Activated CD4-positive, CD25-positive, alpha-beta regulatory T cell treated with anti-CD3 and anti-CD28 coated beads, Interleukin-2, amount 50 U/mL, for 72 hours (primary cell): ENCODE measurements around the gene SLC5A3.

Experiments
- DNase-seq: peaks from one replicate; pipeline ENCODE4 v3.0.0; 2021

The SLC5A3 gene

DNA sequence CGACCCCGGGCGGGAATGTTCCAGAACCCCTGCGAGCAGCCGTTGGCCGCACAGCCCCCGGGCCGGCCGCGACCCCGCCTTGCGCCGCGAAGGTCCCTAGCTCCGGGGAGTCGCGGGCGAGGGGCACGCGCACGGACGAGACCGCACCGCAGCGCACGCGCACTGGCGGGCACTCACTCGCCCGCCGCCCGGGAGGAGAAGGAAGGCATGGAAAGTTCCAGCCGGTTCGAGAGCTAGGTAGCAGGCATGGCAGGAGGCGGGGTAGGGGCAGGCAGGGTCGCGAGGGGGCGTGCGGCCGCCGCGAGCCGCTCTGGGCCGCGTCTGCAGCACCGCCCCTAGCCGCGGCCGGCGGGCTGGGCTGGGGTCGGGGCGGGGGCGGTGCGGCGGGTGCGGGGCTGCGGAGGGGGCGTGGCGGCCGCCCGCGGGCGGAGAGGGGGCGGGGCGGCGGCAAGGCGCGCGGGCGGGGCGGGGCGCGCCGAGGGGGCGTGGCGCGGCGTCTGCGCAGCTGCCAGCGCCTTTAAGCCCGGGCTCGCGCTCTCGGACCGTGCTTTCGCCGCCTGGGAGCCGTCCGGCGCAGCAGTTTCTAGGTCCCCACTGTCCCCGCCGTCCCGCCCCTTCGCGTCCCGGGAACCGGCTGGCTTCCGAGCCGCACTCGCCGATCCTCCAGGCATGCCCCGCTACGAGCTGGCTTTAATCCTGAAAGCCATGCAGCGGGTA is at the start of gene SLC5A3, which contains the start of gene MRPS6:
SLC5A3 (plus strand) TSS at position 547 of the 717 bp plus-strand sequence. CDS start 21,621 bp downstream, outside the sequence.
MRPS6 (plus strand) TSS at position 547 of the 717 bp plus-strand sequence; CDS start at position 670, 123 bp downstream.
- peak; percentile 83 for DNase-seq

GRCh38 chr21:34023691-34024373 is 49.5 kb upstream of the SLC5A3 start:
- no peak for DNase-seq

GRCh38 chr21:34024374-34024693 is 49.0 kb upstream of the SLC5A3 start:
- no peak for DNase-seq

DNA sequence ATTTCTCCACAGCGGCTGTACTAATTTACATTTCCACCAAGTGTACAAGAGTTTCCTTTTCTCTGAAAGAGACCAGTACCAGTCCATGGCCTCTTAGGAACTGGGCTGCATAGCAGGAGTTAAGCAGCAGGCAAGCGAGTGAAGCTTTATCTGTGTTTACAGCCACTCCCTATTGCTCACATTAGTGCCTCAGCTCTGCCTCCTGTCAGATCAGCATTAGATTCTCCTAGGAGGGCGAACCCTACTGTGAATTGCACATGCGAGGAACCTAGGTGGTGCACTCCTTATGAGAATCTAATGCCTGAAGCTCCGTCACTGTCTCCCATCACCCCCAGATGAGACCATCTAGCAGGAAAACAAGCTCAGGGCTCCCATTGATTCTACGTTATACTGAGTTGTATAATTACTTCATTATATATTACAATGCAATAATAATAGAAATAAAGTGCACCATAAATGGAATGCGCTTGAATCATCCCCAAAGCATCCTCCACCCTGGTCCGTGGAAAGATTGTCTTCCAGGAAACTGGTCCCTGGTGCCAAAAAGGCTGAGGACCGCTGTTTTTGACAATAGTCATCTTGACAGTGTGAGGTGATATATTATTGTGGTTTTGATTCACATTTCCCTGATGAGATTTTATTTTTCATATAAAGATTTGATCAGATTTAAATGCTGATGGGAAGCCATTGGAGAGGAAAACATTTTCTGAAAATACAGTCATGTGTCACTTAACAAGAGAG is 45.5 kb upstream of the SLC5A3 start:
- DNase-seq: no peak

DNA sequence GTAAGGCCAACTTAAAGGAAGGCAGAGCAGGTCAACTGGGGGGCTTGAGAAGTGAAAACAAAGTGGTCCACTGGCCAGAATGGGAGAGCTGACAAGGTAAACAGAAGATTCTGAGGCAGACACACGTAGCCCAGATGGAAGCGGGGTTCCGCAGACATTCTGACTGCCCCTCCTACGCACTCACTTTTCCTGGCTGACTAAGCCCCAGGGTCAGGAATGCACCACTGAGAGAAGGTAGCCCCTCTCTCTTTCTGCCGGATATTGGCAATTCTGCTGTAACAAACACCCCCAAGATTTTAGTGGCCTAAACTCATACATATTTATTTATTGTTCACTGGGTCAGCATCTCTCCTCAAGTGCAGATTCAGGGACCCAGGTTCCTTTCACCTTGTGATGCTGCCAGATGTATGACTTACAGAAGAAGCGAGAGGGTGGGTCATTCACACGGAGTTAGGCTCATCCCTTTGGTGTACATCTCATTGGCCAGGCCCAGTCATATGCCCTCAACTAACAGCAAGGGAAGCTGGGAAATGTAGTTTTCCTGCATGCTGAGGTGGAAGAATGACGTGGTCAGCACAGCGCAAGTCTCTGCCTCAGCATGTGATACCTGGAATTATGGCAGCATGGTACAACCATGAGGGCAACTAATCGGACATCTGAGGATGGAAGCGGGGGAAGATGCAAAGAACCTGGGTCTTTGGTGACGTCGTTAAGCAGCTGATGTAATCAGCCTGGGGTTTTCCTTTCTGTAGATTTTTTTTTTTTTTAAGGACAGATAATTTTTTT is 43.4 kb upstream of the SLC5A3 start:
- peak; percentile 37 for DNase-seq

DNA sequence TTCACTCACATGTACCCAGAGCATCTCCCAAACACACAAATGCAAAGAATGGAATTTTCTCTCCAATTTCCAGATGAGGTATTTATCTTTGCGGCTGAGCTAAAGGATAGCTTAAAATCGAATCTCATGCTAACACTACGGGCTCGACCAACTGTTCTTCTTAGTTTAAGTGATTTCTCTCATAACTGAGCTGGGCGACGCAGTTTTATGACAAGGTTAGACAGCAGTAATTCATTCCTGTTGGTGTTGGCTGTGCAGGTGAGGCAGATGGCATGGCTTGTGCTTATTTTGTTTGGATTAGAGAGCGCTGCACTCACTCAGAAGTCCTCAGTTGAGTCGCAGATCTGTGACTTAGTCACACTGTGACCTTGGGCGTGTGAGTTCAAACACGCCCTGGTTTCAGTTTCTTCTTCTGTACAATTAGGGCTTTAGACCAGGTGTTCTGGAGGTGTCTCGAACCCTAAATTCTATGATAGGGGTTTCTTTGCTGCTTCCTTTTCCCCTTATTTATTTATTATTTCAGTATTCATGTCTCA is 41.5 kb upstream of the SLC5A3 start:
- no peak for DNase-seq

GRCh38 chr21:34034369-34035014 is 38.9 kb upstream of the SLC5A3 start:
- DNase-seq: no peak

- DNase-seq: no peak
Observed at GRCh38 chr21:34035619-34036354, 37.6 kb upstream of the SLC5A3 start.

- no peak for DNase-seq
Observed at GRCh38 chr21:34037009-34037795, 36.2 kb upstream of the SLC5A3 start.

GRCh38 chr21:34039678-34040382 is 33.5 kb upstream of the SLC5A3 start:
- DNase-seq: no peak

GRCh38 chr21:34042735-34043134 is 30.6 kb upstream of the SLC5A3 start:
- DNase-seq: no peak

DNA sequence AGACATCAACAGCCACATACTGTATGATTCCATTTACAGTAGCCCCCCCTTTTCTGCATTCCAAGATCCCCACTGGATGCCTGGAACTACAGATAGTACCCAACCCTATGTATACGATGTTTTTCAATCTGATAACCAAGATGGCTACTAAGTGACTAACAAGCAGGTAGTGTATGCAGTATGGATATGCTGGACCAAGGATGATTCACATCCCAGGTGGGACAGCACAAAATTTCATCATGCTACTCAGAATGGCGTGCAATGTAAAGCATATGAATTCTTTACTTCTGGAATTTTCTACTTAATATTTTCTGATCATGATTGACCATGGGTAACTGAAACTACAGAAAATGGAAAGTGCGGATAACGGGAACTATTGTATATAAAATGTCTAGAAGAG is 30.0 kb upstream of the SLC5A3 start:
- DNase-seq: no peak

DNA sequence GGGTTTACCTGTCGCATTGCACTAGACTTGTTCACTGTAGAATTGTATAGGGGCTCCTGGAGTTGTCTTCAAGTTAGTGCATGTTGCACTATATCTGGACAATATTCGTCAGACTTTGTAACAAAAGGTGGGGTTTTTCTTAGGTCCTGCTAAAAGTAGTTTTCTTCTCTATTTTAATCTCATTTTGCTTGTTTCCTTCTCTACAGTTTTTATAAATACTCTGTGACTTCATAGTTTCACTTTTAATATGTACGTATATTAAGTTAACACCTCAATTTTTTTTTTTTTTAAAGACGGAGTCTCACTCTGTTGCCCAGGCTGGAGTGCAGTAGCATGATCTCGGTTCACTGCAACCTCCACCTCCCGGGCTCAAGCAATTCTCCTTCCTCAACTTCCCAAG is 26.5 kb upstream of the SLC5A3 start:
- DNase-seq: no peak

GRCh38 chr21:34047835-34048234 is 25.5 kb upstream of the SLC5A3 start:
- no peak for DNase-seq

GRCh38 chr21:34052171-34052570 is 21.2 kb upstream of the SLC5A3 start:
- DNase-seq: no peak

DNA sequence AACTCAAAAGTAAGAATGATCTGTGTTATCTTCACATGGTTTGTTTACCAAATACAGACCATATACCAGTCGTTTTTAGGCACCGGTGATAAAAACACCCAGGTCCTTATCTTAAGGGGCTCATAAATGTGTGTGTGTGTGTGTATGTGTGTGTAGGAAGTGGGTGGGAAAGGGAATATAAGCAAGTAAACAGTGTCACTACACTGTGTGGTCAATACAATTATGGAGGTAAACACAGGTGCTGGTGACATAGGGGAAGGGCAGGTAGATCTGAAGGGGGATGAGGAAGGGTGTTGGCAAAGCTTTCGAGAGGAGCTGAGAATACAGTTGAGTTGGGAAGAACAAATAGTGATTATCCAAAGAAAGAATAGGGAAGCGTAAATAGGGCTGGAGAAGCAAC is 19.1 kb upstream of the SLC5A3 start:
- DNase-seq: no peak

- DNase-seq: no peak
Observed at GRCh38 chr21:34055615-34056014, 17.8 kb upstream of the SLC5A3 start.

DNA sequence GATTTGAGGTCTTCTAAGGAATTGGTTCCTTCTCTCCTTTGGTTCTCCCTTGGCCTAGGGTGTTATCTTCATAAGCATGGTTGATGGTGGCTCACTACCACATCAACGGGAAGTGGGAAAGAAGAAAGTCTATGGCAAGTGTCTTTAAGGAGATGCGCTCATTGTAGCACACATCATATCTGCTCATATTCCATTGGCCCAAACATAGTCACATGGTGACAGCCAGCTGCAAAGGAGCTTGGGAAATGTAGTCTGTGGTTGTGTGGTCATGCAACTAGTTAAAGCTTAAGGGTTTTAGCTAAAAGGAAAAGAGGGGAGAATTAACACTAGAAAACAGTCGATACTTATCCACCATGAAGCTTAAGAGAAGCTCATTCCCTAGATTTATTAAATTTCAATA is 11.4 kb upstream of the SLC5A3 start:
- DNase-seq: no peak

DNA sequence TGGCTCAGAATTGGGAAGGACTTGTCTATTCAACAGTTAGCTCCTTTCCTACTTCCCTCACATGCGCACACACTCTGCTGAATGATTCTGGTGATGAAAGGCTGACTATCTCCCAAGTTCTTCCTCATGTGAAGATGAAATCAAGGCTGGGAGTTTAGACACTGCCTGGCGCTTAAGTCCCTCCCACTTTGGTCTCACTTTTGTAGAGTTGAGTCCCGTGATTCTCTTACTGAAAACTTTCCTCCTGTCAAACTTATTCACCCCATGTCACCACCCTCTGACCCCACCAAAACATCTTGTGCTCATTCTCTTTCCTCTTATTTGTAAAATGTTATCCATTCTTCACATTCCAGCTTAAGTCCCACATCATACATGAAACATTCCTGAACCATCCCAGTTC is 8.4 kb upstream of the SLC5A3 start:
- no peak for DNase-seq

DNA sequence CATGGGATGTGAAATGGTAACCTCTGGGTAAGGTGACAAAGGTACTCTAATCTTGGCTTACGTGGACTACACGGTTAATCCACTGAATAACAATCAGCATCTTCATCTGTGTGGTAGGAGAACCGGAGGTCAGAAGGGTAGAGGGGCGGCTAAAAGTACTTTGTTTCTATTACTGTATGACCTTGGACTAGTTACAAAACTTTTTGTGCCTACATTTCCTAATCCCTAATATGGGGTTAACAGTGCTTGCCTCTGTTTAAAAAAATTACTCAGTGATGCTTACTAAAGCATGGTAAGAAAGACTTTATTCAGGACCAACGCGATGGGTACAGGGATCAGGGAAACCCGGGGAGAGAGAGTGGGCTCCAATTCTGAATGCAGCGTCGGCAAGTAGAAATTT is 1.7 kb upstream of the SLC5A3 start:
- no peak for DNase-seq
